NT2/D1 (cell line): ENCODE measurements around the gene C10orf53.
"Not testable (repeated sequence)": the region's sequence is repeated elsewhere in the genome, so short reads cannot be mapped to it uniquely, and the experiment has no call there.

Experiments
- SUZ12 ChIP-seq: IDR thresholded peaks from 2 replicates; pipeline ENCODE4 v1.6.1; 2011; ENCODE audit not compliant: insufficient read length, insufficient read depth; ENCODE audit errors: extremely low read depth
- YY1 ChIP-seq: IDR thresholded peaks from 2 replicates; pipeline ENCODE4 v1.6.1; 2011; ENCODE audit not compliant: insufficient read length, insufficient read depth

DNA sequence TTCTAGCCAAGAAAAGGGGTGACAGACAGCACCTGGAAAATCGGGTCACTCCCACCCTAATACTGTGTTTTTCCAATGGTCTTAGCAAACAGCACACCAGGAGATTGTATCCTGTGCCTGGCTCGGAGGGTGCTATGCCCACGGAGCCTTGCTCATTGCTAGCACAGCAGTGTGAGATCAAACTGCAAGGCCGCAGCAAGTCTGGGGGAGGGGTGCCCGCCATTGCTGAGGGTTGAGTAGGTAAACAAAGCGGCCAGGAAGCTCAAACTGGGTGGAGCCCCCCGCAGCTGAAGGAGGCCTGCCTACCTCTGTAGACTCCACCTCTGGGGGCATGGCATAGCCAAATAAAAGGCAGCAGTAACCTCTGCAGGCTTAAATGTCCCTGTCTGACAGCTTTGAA is 35.7 kb downstream of the C10orf53 start:
- TF ChIP-seq SUZ12, YY1: not testable (repeated sequence)
